Panc1 (cell line): ENCODE measurements around the gene EIF5A.

Source experiments
- CTCF ChIP-seq: fragments of 450-650 bp; IDR thresholded peaks from 2 replicates; pipeline ENCODE4 v1.5.1; 2017; ENCODE audit warnings: mild to moderate bottlenecking
- SIN3A ChIP-seq: IDR thresholded peaks from 2 replicates; pipeline ENCODE4 v1.6.1; 2012; ENCODE audit warnings: low read depth, mild to moderate bottlenecking, low read length, moderate library complexity, borderline replicate concordance; ENCODE audit not compliant: insufficient read depth

GRCh38 chr17:7304179-7304578, 3.2 kb upstream of the EIF5A start:
- no peak for TF ChIP-seq CTCF
- TF ChIP-seq SIN3A, result no peak
